Stomach (tissue), 9 donors: ENCODE results near the gene CTIF. TPM values are rescaled to one million over a fixed set of nuclear protein-coding genes. Genes with fewer than 3 reads are reported as not detected.

Experiments
- DNase-seq, 2 donors: peaks; one replicate each; pipeline versions ENCODE4 v3.0.0 to v3.0.0-alpha.2; 2013 to 2019
- H3K27ac ChIP-seq, 5 donors: fragments of 200-600 bp in 4 of 5; sonication (generic) in 4 of 5; one replicate each; pipeline ENCODE4 v1.5.1; 2013 to 2019; ENCODE audit warnings: mild to moderate bottlenecking in 1 of 5, moderate library complexity in 1 of 5
- H3K27me3 ChIP-seq, 3 donors: fragments of 200-600 bp; sonication (generic); one replicate each; pipeline ENCODE4 v1.5.1; 2017 to 2019; ENCODE audit warnings: mixed run types in 1 of 3
- H3K36me3 ChIP-seq, 4 donors: fragments of 200-600 bp; sonication (generic); 1 replicate in 3 of 4; 2 replicates in 1 of 4; pipeline ENCODE4 v1.5.1; 2016 to 2019
- H3K4me1 ChIP-seq, 4 donors: fragments of 200-600 bp; sonication (generic); one replicate each; pipeline ENCODE4 v1.5.1; 2016 to 2019
- H3K4me3 ChIP-seq, 4 donors: fragments of 200-600 bp; sonication (generic) in 3 of 4; one replicate each; pipeline ENCODE4 v1.5.1; 2016 to 2019; ENCODE audit warnings: mild to moderate bottlenecking in 1 of 4
- H3K9me3 ChIP-seq, 4 donors: fragments of 200-600 bp; sonication (generic); one replicate each; pipeline ENCODE4 v1.5.1; 2016 to 2019
- CTCF ChIP-seq, 7 experiments: fragments of 450-650 bp in 4 of 7; fragments of 200-600 bp in 3 of 7; sonication (generic) in 3 of 7; IDR thresholded peaks; one replicate each; pipeline ENCODE4 v1.5.1; 2016 to 2019; ENCODE audit warnings: antibody characterized with exemption in 7 of 7, control low read depth in 2 of 7, mild to moderate bottlenecking in 1 of 7
- EP300 ChIP-seq: sonication (generic); formaldehyde crosslinking; IDR thresholded peaks from one replicate; pipeline ENCODE4 v1.6.1; 2017; ENCODE audit warnings: antibody characterized with exemption
- POLR2A ChIP-seq, 4 donors: fragments of 450-650 bp; IDR thresholded peaks; one replicate each; pipeline ENCODE4 v1.6.1; 2016; ENCODE audit warnings: antibody characterized with exemption in 4 of 4, control low read depth in 2 of 4, mild to moderate bottlenecking in 1 of 4, moderate library complexity in 1 of 4
- POLR2AphosphoS5 ChIP-seq, 3 donors: sonication (generic); formaldehyde crosslinking; IDR thresholded peaks; one replicate each; pipeline ENCODE4 v1.6.1; 2016; ENCODE audit warnings: antibody characterized with exemption in 3 of 3
- WGBS, 5 donors: extraction: QIAGEN DNeasy Blood & Tissue Kit in 3 of 5; methylation state at CpG; one replicate each; pipeline versions ENCODE4 v1.1.5 to v1.1.7; 2013 to 2018; 5-methylcytosine and 5-hydroxymethylcytosine counted together
- intact Hi-C: fragments of 100-400 bp; cut with DNase I; formaldehyde crosslinking; loops from one replicate; pipeline ENCODE4 v1.15.1; 2023; ENCODE audit warnings: low total_unique reads
- polyA plus RNA-seq, 3 donors: library from polyadenylated mRNA; stranded (reverse); fragments of 200-250 nt; gene quantifications; one replicate each; pipeline ENCODE4 v1.2.3, GENCODE V29; 2013
- total RNA-seq, 5 donors: library from RNA; depleted of rRNA; stranded (reverse); fragments of >200 nt; gene quantifications; one replicate each; pipeline versions ENCODE4 v1.1.0 to v1.2.3, GENCODE V29; 2014 to 2016
- donor health status: healthy with polysubstance abuse.
- donor health status: Bipolar disorder and iron deficiency.
- donor health status: healthy.

Gene CTIF
- total and polyA plus RNA-seq, 8 donors = 16.3 to 105 (median 30.3) TPM

- intact Hi-C loops = no loop called here
- Histone ChIP-seq H3K9me3 (no peaks in the 10 kb centered on the region), H3K36me3 (peaks cover 0 to 7% (median 0%) of the 10 kb centered on the region in 4 donors), H3K27me3 (no peaks in the 10 kb centered on the region), H3K4me3 (no peak overlapping the region), H3K27ac (no peak overlapping the region), H3K4me1 (peaks cover 0 to 8% (median 0%) of the 10 kb centered on the region in 4 donors)
- 92 to 100% (median 98%) methylated on average over 8 of the region's 8 CpGs for WGBS, 5 donors
- no peak for DNase-seq
- TF ChIP-seq EP300 (no peak), POLR2AphosphoS5 (IDR thresholded peaks at IDR 0.05) (no peak), POLR2A (IDR thresholded peaks at IDR 0.05) (no peak), CTCF (IDR thresholded peaks at IDR 0.05) (no peak)
These were observed 213.6 kb downstream of the CTIF start for GRCh38 chr18:48752478-48752877.

- H3K27me3 ChIP-seq = no peaks in the 10 kb centered on the region
- H3K9me3 ChIP-seq = no peaks in the 10 kb centered on the region
- peaks cover 0 to 11% (median 3%) of the 10 kb centered on the region in 4 donors for H3K36me3 ChIP-seq
- TF ChIP-seq CTCF (IDR thresholded peaks at IDR 0.05) (no peak), EP300 (no peak), POLR2A (IDR thresholded peaks at IDR 0.05) (no peak), POLR2AphosphoS5 (IDR thresholded peaks at IDR 0.05) (no peak)
- H3K4me3 ChIP-seq = no peak overlapping the region
- H3K27ac ChIP-seq = no peak overlapping the region
- 94 to 98% (median 97%) methylated on average over 8 of the region's 8 CpGs for WGBS, 5 donors
- DNase-seq = no peak
- peaks cover 0 to 8% (median 0%) of the 10 kb centered on the region in 4 donors for H3K4me1 ChIP-seq
- intact Hi-C loops = no loop called here
These were observed 214.1 kb downstream of the CTIF start for GRCh38 chr18:48752928-48753327.

GRCh38 chr18:48753691-48754090 is 214.9 kb downstream of the CTIF start:
- H3K27ac ChIP-seq = no peak overlapping the region
- H3K4me3 ChIP-seq = no peak overlapping the region
- no peaks in the 10 kb centered on the region for H3K27me3 ChIP-seq
- H3K9me3 ChIP-seq = no peaks in the 10 kb centered on the region
- TF ChIP-seq CTCF (IDR thresholded peaks at IDR 0.05) (no peak), POLR2A (IDR thresholded peaks at IDR 0.05) (no peak), POLR2AphosphoS5 (IDR thresholded peaks at IDR 0.05) (no peak), EP300 (no peak)
- peaks cover 0 to 8% (median 0%) of the 10 kb centered on the region in 4 donors for H3K4me1 ChIP-seq
- intact Hi-C loops = no loop called here
- no peak for DNase-seq
- H3K36me3 ChIP-seq = peaks cover 0 to 19% (median 11%) of the 10 kb centered on the region in 4 donors
- WGBS, 5 donors = 88 to 93% (median 92%) methylated on average over 11 of the region's 11 CpGs

GRCh38 chr18:48754559-48754958 is 215.7 kb downstream of the CTIF start:
- peaks cover 0 to 28% (median 19%) of the 10 kb centered on the region in 4 donors for H3K36me3 ChIP-seq
- 79 to 100% (median 90%) methylated on average over 4 to 5 of the region's 5 CpGs for WGBS, 5 donors
- no peak for DNase-seq

More at GRCh38 chr18:48754559-48754958, 215.7 kb downstream of the CTIF start:
- Histone ChIP-seq H3K4me1 (peaks cover 0 to 7% (median 0%) of the 10 kb centered on the region in 4 donors), H3K27ac (no peak overlapping the region), H3K27me3 (no peaks in the 10 kb centered on the region), H3K9me3 (no peaks in the 10 kb centered on the region), H3K4me3 (no peak overlapping the region)
- intact Hi-C loops = no loop called here
- TF ChIP-seq EP300 (no peak), CTCF (IDR thresholded peaks at IDR 0.05) (no peak), POLR2A (IDR thresholded peaks at IDR 0.05) (no peak), POLR2AphosphoS5 (IDR thresholded peaks at IDR 0.05) (no peak)
